NCI-H1436 treated with DMSO at 0.1 percent for 48 hours (cell line): Measurements from ENCODE around the gene MAN1A2.
"Not testable (repeated sequence)": the region's sequence is repeated elsewhere in the genome, so short reads cannot be mapped to it uniquely, and the experiment has no call there.

ENCODE experiments used
- DNase-seq: peaks from one replicate; lab custom pipeline; 2025; lab: John Stamatoyannopoulos, UW

The MAN1A2 gene

DNA sequence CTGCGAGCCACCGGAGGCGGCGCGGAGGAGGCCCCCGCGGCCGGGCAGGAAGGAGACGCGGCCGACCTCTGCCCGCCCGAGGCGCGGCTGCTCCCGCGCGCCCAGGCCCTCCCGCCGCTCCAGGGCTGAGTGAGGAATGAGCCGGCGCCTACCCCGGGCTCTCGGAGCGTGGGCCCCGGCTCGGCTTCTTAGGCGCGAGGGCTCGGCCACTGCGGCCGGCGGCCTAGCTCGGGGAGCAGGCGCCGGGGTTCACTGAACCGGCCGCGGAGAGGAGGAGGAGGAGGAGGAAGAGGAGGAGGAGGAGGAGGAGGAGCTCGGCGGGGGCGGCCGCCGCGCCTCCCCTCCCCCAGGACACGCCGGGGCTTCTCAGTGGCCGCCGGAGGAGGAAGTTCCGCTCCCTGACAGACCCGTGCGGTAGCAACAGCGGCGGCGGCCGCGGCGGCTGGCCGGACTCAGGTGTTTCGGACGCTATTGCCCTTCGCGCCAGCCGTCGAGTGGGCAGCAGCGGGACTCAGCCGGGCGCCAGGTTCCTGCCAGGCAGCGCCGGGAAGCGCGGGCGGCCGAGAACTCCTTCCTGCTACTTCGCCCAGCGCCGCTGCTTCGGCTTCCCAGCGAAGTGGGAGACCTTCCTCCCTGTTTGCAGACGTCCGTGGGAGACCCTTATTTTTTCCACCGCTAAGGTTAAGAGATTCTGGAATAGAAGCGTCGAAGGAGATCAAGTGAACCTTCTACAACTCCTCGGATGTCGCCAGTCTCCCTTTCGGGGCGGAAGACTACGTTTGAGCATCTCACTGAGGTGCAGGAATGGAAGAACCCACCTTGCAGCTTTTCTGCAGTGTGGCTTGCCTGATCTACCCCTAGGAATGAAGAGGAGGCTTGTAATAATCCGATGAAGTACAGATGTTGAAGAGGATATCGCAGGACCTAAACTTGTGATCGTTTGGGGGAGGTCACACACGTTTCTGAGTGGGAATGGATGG lies at the start of gene MAN1A2:
TSS of gene MAN1A2 (plus strand) at position 404 of the 980 bp plus-strand sequence. CDS start 735 bp downstream, outside the sequence.
- no peak for DNase-seq

DNA sequence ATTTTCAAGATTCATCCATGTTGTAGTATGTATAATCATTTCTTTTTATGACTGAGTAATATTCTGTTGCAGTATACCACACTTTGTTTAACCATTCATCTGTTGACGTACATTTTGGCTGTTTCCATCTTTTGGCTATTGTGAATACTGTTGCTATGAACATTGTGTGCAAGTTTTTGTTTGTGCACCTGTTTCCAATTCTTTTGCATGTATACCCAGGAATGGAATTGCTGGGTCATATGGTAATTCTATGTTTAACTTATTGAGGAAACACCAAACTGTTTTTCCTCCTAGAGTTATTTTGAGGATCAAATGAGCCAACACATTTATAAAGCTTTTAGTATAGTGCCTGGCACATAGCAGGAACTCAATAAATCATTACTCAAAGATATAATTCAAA lies 49.2 kb upstream of the MAN1A2 start:
- no peak for DNase-seq

GRCh38 chr1:117318426-117318825 lies 48.8 kb upstream of the MAN1A2 start:
- DNase-seq, result no peak

- DNase-seq, result no peak
These were observed 46.7 kb upstream of the MAN1A2 start for GRCh38 chr1:117320515-117320914.

DNA sequence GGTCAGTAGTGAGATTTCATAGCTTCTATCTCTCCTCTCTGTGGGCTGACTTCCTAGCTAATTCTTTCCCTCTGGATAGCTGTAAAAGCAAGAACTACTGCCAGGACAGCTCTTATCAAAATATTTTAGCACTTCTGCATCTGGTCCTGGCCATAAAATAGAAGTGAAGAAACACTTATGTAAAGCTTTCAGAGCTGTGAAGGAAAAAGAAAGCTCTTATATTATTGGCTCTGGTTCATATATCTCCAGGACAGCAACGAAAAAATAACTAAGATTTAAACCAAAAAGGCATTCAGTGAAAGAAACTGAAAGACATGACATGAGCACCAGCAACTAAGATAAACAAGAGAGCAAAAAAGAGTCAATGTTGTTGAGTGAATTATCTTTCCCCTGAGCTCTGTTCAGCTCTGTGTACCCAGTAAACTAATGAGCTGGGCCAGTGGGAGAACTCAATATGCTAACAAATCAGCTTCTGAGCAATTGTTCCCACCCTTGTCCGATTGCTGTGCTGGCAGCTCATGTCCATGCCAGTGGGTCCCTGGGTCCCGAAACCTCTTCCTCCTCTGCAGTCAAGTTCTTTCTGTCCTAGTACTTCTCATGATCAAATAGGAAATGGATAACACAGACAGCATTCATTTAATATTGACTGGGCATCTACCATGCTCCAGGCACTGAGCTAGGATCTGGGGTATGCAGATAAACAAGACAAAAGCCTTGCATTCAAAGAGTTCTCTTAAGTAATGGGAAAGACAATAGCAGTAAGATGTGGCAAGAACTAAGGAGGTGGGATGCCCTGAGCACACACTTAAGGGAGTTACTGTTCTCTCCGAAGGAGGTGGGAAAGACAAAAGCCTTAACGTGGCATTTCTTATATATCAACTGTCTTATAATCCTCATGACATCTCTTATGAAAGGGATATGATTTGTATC lies 45.3 kb upstream of the MAN1A2 start:
- DNase-seq, result no peak

DNA sequence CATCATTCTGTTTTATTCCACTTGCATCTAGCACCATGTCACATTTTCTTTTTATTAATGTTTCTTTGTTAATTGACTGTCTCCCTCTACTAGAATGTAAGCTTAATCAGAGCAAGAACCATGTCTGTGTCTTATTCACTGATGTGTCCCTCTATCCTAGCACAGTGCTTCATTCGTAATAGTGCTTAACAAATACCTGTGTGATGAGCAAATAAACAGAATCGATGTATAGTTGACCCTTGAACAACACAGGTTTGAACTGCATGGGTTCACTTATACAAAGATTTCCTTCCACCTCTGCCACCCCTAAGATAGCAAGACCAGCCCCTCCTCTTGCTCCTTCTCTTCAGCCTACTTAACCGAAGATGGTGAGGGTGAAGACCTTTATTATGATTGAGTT lies 42.9 kb upstream of the MAN1A2 start:
- no peak for DNase-seq

DNA sequence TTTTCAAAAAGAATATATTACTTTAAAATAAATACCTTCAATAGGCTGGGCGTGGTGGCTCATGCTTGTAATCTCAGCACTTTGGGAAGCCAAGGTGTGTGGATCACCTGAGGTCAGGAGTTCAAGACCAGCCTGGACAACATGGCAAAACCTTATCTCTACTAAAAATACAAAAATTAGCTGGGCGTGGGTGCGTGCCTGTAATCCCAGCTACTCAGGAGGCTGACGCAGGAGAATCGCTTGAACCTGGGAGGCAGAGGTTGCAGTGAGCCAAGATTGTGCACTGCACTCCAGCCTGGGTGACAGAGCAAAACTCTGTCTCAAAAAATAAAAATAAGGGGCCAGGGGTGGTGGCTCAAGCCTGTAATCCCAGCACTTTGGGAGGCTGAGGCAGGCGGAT lies 41.2 kb upstream of the MAN1A2 start:
- DNase-seq, result not testable (repeated sequence)

- DNase-seq, result no peak
These were observed 40.2 kb upstream of the MAN1A2 start for GRCh38 chr1:117327011-117327410.

DNA sequence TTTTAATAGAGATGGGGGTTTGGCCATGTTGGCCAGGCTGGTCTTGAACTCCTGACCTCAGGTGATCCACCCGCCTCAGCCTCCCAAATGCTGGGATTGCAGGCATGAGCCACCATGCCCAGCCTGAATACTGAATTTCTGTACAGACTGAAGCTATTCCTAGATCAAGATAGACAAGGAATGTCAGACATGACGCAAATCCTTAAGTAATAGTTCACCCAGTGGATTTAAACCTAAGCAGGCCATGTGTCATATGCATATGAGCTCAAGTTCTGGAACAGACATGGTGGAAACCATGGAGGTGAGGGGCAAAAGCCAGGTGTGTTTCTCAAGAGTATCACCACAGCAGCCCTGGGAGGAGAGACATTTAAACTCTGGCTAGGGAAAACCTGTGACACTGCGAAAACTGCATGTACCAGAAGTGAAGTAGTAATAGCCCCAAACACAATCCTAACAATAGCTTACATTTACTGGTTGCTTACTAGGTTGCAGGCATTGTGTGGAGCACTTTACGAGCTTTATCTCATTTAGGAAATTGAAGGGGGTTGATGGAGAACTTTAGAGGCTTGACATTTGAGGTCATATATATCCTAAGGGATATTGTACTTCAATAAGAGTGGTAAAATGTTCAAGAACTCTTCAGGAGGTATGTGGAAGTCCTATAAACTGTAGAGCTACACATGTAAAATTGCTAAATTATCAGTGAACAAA lies 31.7 kb upstream of the MAN1A2 start:
- no peak for DNase-seq

DNA sequence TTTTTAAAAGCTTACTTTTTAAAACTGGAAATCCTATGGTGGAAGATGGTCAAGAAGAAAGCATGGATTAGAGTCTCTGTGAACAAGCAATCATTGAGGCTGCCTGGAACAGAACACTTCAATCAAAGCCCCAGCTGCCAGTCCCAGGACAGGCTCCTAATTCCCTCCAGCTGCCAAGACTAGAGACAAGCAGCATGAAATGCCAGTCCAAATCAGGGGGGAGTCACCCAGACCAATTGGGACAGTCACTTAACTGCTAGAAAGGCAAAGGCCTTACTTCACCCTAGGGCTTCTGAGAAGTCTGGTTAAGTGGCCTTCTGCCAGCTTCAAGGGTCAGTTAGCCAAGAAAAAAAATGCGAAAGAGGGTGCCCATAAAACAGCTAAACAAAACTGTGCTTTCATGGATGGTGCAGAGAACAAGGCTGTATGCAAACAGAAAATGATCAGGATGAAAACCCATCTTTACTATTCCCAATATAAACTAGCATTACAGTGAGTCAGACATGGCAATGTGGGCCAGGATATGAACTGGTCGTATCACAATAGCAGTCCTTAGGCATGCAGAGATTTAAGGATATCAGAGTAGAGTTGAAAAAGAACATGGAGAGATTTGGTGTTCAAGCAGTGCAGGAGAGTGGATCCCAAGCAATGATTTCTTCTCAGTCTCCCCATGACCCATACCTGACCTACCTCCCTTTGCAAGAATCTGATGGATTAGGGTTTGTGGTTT lies 31.0 kb upstream of the MAN1A2 start:
- DNase-seq, result no peak

DNA sequence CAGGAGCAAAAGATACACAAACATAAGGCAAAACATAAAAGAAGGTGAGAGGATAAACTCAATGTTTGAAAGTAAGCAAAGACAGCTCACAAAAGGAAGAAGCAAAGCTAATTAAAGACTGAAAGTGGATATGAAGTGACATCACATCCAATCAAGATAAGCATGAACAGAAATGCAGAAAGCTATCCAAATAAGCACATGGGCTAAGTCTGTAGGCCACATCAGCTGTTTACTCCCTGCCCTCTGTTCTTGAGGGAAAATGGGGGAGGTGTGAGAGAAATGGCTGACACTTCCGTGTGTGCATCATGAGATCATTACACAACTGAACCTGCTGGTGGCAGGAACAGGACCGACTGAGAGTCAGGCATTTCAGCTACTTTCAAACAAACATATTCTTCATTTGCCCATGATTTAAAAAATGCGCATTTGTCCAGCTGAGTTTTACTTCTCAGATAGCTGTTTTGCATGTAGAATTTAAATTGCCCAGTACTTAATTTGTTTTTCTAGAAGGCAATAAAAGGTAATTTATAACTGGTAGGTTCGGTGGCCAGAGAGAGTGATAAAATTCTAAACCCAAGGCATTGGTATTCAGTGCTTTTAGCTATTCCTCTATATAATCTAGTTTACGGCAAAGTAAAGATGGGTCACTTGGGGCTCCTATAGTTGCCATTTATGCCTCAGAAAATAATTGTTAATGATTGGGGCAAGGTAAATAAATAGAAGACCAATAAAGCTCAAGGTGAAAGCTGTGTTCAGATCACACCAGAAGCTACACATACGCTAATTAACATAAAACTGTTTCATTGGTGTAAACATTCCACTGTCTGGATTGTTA lies 27.2 kb upstream of the MAN1A2 start:
- DNase-seq, result no peak

GRCh38 chr1:117341123-117341522 lies 26.1 kb upstream of the MAN1A2 start:
- no peak for DNase-seq

- DNase-seq, result no peak
These were observed 24.9 kb upstream of the MAN1A2 start for GRCh38 chr1:117342397-117342796.

- DNase-seq, result no peak
These were observed 20.9 kb upstream of the MAN1A2 start for GRCh38 chr1:117346206-117346928.

DNA sequence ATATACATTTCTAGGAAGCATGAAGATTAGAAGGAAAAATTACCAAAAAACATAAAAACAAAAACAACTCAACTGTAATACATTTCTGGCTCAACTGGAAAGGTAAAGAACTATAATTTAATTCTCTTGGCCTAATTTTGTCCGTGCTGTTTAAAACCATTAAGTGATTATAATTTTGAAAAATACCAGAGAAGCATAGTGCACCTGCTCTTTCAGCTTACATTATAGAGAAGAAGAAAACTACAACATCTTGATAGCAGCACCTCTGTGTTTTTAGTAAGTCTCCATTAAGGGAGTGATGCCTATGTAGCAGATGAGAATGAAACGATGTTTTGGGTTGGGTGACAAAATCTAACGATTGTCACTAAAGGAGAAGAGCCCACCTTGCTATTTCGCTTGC lies 19.3 kb upstream of the MAN1A2 start:
- no peak for DNase-seq

GRCh38 chr1:117352695-117353094 lies 14.6 kb upstream of the MAN1A2 start:
- not testable (repeated sequence) for DNase-seq

GRCh38 chr1:117357833-117358603 lies 9.2 kb upstream of the MAN1A2 start:
- not testable (repeated sequence) for DNase-seq

- not testable (repeated sequence) for DNase-seq
These were observed 8.7 kb upstream of the MAN1A2 start for GRCh38 chr1:117358604-117358887.
